ENCODE data around the gene GPC5.

DNA sequence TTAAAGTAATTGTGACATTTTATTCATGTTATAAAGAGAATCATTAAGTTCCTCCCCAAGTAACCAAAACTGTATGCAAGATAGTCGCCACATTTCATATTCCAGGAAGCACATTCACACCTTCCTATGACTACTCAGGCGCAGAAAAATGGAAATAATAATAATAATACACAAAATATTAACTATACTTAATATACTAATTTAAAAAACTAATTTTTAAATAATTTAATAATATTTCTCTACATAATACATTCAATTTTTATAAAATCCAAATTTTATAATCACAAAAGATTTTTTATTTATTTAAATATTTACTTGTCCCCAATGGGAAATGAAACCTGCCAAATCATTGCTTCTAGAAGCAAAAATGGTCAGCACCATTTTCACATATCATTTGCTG, 1030.8 kb downstream of the GPC5 start:
- TF ChIP-seq, protein P1, sequence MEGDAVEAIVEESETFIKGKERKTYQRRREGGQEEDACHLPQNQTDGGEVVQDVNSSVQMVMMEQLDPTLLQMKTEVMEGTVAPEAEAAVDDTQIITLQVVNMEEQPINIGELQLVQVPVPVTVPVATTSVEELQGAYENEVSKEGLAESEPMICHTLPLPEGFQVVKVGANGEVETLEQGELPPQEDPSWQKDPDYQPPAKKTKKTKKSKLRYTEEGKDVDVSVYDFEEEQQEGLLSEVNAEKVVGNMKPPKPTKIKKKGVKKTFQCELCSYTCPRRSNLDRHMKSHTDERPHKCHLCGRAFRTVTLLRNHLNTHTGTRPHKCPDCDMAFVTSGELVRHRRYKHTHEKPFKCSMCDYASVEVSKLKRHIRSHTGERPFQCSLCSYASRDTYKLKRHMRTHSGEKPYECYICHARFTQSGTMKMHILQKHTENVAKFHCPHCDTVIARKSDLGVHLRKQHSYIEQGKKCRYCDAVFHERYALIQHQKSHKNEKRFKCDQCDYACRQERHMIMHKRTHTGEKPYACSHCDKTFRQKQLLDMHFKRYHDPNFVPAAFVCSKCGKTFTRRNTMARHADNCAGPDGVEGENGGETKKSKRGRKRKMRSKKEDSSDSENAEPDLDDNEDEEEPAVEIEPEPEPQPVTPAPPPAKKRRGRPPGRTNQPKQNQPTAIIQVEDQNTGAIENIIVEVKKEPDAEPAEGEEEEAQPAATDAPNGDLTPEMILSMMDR (conservative IDR thresholded peaks at IDR 0.05; ENCODE audit: low read length) = no peak
- TF ChIP-seq EZH2phosphoT487 (IDR thresholded peaks at IDR 0.05; ENCODE audit: borderline replicate concordance, low read depth, low read length) = no peak

Data from OCI-LY7 (cell line).